Muscle of back (tissue), 13 donors: ENCODE measurements around the gene HMX3. TPM values are rescaled to one million over a fixed set of nuclear protein-coding genes. Genes with fewer than 3 reads are reported as not detected.

Source experiments
- DNase-seq, 3 donors: peaks; one replicate each; pipeline versions ENCODE4 v3.0.0 to v3.0.0-alpha.2; 2013
- long read RNA-seq, 9 donors: transcript quantifications; one replicate each; lab custom pipeline, GENCODE V29; 2026
- polyA plus RNA-seq, 10 donors: library from polyadenylated mRNA; unstranded; fragments of 120-200 nt; gene quantifications; one replicate each; pipeline ENCODE4 v1.2.1, GENCODE V29; 2013; ENCODE audit not compliant: insufficient read length in 10 of 10

Gene HMX3
- not detected for polyA plus RNA-seq
- long read RNA-seq, donor 1 = 0 reads
- long read RNA-seq, donor 2 = 0 reads
- long read RNA-seq, donor 3 = 0 reads
- long read RNA-seq, donor 4 = 0 reads
- long read RNA-seq, donor 5 = 0 reads
- long read RNA-seq, donor 6 = 0 reads
- long read RNA-seq, donor 7 = 0 reads
- long read RNA-seq, donor 8 = 0 reads
- long read RNA-seq, donor 9 = 0 reads

DNA sequence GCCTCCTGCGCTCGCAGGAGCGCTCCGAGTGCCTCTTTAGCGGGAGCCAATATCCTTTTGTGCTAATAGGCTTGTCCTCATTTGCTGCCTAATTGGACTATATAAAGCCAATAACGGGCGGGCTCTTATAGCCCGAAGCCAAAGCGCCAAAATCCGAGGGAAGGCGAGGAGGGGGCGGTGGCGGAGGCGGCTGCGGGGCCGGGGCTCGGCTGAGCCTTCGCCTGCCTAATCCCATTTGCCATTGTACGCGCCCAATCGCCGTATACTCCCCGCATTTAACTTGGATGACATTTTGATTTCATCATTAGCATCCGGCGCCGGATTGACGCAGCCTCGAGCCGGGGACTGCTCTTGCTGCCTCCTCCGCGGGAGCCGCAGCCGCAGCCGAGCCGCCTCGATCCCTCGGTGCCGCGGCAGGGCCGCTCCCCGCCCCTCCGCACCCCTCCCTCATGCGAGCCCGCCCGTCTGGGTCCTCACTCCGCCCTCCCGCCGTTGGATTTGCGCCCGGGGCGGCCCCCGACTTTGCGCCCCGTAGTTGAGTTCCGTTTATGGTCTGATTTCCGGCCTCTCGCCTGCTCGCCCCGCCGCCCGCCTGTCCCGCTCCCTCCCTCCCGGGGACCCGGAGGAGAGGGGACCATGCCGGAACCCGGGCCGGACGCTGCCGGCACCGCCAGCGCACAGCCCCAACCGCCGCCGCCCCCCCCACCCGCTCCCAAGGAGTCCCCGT is at the start of gene HMX3:
HMX3 (plus strand) TSS at position 556 of the 727 bp plus-strand sequence; CDS start at position 637, 81 bp downstream.
- DNase-seq = peak in 1 of 3 donors; percentile 64

DNA sequence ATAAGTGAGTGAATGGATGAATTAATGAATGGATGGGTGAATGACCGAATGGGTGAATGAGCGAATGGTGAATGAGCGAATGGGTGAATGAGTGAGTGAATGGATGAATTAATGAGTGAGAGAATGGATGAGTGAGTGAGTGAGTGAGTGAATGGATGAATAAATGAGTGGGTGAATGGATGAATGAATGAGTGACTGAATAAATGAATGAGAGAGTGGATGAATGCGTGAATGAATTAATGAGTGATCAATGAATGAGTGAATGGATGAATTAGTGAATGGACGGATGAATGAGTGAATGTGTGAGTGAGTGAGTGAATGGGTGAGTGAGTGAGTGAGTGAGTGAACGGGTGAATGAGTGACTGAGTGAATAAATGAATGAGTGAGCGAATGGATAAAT is 49.5 kb upstream of the HMX3 start:
- no peak for DNase-seq

DNA sequence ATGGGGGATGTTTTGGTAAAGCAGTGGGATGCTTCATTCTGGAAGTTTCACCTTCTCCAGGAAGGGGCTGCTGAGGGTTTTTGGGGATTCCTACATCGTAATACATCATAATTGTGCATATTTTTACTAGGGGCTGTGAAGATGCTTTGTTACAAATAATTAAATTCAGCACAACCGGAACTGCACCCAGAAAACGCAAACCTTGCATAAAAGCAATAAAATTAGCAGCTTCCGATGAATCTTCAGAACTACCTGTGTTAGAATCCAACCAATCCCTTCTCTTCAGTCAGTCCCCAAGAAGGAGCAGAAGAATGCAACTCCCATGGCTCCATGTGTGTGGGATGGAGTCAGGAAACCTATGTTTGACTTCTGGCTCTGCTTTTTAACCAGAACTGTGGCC is 48.4 kb upstream of the HMX3 start:
- DNase-seq = no peak

DNA sequence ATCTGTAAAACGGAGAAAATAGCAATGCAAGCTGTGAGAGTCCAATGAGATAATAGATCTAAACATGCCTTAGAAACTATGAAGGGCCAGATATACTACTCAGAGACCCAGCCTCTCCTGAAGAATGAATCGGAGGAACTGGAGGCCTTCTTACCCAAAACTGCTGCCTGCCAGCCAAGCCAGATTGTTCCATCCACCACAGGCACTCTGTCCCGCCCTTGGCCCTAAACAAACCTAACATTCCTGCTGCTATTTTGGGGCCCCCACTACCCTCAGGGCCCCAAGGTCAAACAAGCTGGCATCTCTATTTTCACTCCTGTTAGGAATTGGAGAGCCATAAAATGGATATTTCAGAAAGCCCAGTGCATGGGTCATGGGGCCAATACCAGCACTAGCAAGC is 48.0 kb upstream of the HMX3 start:
- no peak for DNase-seq

DNA sequence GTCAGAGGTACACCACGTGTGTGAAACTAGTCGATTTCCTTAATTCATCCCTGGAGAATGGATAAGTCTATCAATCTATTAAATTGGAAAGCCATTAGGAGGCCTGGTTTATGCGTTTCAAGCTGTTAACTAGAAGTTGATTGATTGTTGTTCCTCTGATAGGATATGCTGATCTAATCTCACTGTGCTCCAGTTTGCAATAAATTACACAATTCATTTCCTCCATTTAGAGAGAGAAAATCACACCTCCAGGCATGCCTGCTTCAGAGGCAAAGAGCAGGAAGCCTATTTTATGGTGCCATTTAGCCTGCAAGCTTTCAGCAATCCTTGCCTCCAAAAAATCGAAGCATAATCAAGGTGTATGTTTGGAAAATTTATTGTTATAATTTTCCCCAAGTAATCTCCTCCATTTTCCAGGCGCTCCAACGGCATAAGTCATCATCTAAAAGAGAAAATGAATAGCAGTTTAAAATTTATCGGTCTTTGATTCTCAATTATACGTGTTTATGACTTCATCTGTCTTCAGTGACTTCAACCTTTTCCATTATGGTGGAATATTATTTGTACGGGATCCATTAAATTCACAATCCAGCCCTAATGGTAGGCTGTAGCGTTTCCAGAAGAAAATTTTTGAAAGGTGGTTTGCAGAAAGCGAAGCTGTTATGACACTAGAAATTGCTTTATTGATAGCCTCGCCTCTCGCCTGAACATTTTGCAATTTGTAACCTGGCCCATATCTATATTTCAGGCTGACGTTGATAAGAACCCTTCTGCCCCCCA is 42.9 kb upstream of the HMX3 start:
- DNase-seq = no peak

DNA sequence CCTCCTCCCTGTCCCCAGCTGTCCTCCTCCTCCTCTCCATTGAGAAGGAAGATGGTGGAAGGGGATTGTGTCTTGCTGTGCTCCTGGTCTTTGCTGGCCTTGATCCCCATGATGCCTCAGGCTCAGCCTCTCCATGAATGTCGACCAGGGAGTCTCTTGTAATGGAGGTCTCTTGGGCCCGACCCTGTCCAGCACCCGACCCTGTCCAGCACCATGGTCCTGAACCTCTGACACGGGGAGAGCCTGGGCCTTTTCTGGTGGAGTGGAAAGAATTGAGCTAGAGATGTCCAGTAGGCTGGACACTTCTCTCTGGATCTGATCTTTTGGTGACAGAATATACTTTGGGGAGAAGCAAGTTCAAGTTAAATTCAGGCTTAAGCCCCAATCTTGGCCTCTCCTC is 42.3 kb upstream of the HMX3 start:
- no peak for DNase-seq

DNA sequence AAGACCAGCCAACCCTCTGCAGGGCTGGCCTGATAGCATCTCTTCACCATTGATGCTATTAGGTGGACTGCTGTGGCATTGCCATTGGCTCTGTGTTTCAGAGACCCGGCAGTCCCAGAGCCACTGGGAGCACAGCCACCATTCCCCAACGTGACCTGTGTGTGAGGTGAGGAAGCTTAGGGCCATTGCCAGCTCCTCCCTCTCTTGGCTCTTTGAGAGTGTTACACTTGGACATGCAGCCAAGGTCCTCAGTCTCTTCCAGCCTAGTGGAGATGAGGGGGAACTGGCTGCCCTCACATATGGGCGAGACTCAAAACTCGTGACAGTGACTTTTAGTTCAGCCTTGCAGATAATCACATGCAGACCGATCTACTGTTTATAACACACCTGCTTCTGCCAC is 39.3 kb upstream of the HMX3 start:
- no peak for DNase-seq

DNA sequence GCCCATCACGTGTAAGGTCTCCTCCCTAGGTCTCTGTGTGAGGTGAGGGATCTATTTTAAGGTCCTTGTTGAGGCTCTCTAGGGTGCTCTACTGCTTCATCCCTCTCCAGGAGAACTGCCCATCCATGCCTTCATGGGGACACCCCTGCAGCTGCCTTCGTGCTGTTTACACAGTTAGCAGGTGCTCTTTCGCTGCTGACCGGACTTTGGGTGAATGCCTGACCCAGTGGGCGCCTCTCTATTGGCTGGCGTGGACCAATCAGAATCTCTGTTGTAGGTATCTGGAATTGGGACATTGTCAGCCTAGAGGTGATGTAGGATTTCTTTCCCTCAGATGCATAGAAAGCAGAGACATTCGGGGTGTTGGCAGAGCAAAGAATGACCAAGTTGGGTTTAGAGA is 38.7 kb upstream of the HMX3 start:
- no peak for DNase-seq

DNA sequence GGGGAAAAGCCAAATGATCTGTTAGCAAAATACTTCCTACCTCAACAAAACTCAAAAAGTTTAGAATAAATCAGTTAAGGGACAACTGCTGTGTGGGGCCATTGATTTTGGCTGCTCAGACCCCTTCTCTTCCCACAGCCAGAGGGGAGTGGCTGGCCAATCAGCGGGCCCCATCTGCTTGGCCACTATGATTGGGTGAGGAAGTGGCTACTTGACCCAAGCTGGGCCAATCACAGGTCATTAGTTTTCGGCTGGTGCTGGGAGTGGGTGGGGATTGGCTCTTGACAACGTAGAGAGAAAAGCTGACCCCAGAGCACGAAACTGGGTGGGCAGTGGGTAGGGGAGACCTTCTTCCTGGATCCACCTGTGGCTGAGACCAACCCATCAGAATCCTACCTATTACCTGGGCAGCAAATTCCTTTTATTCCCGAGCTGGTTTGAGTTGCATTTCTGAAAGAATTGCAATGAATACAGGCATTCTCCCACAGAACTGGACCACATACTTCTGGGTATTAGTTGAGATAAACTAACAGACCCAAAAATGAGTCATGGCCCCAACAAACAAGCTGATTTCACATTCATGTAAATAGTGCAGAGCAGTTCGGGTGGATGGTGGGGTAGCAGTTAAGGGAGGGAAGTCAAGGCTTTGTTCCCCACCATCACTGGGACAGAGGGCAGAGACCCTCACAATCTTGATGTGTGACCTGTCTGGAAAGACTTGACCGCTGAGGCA is 35.6 kb upstream of the HMX3 start:
- DNase-seq = no peak

DNA sequence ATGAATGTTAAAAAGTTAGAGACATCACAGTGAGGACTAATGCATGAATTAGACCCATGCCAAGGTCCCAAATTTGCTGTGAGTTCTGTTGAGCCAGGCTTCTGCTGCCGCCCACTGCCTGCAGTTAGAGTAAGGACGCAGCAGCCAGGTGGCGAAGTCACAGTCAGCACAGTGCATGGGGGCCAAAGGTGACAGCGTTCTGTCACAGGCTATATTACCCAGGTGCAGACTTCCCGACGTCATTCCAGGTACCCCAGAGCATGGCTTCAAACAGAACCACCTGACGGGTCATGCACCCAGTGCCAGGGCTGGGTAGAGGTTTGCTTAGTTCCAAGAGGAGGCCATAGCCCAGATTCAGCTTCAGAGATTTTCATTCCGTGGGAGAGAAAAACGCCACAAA is 33.9 kb upstream of the HMX3 start:
- no peak for DNase-seq

DNA sequence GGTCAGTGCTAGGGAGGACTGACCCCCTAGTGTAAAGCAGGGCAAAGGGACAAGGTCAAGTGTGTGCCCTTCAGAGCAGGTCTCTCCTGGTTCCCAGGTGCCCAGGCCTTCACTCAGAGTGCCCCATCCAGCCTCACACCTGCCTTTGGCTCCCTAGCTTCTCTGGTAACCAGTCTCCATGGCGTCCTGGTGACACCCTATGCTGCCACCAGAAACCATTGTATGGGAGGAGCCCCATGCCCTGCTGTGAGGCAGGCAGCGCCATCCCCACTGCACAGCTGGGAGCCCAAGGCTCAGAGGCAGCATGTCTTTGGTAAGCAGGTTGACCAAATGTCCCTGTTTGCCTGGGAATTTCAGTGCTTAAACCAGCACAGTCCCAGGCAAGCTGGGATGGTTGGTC is 33.1 kb upstream of the HMX3 start:
- DNase-seq = no peak

DNA sequence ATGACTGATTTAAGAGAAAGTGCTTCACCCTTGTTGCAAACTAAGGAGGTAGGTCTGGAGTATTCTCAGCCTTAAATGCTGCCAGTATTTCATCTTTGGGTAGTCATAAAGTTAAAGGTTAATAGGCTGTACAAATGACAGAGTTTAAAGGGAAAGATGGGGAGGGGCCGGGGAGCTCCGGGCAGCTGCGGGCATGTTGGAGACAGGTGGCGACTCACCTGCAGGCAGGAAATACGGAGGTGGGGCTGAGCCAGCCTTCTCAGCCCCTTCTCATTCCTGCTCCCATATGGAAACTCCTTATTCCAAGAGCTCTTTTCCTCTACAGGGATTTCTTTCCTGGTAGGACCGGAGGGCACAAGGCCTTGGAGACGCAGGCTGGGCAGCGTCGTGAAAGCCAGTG is 31.8 kb upstream of the HMX3 start:
- no peak for DNase-seq

DNA sequence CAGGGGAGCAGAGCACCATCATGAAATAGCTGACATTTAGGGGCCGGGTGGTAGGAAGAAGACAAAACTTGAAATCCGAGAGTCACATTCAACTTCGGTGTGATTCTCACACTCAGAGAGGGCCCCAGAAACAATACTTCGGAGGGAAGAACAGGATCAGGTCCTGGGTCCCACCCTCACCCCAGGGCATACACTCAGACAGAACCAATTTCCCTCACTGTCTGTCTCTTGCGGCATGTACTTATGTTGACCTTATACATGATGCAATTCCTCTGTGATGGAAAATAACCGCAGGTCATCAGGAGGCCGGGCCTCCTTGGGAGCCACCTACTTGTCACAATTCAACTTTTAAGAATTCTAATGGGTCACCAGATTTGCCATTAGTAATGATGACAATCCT is 26.3 kb upstream of the HMX3 start:
- no peak for DNase-seq

DNA sequence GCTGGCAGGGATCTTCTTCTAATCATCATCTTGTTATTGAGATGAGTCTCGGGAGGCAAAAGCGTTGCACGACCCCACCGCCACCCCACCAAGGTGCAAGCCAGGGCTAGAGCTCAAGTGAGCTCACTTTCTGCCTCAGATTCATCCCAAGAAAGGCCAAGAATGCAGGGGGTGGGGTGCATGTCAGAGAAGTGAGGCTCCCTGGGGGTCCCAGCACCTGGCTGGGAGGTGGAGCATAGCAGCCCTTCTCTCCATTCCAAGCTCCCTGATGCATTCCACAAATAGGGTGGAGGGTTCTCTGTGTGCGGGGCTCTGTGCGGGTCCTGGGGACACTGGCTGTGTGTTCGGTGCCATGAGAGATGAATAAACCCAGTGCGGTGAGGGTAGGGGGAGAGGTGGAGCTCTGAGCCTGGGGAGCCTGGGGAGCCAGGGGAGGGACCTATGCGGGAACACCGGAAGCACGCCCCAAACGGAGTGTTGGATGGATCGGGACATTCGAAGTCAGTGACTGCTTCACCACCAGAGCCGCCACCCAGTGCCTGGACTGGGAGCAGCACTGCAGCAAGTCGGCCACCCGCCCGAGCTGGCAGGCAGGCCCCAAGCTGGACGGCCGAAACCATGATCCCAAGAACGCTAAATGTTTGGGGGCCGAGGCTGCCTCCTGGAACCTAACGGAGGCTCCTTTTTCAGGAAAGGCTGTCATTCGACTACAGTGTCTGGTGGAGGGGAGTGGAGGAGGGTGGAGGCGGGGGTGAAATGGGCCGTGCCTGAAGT is 17.9 kb upstream of the HMX3 start:
- peak in 1 of 3 donors; percentile 14 for DNase-seq

DNA sequence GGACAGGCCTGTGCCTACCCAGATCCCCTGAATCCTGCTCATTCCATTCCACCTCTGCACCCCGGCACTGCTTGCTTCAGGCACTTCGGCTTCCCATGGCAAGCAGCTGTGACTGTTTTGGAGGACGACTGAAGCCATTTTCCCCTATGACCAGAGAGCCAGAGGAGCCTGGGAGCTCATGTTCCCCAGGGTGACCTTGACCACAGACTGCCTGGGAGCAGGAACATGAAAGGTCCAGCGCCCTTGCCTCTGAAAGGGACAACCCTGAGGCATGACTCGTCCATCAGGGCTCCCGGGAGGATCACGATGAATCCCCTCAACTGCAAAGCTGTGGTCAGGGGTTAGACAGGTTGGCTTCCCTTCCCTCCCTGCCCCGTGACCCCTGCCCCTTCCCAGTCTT is 16.7 kb upstream of the HMX3 start:
- no peak for DNase-seq

DNA sequence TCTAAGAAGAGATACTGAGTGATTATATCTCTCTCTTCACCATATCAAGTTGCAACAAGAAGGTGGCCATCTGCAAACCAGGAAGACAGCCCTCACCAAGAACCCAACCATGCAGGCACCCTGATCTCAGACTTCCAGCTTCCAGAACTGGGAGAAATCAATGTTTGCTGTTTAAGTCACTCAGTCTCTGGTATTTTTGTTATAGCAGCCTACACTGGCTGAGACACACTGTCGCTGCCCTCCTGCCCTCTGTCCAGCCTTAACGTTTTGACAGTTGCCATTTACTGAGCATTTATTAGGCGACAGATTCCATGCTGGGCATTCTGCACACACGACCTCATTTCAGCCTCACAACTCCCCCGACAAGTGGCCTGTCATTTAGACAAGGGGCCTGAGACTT is 9.5 kb upstream of the HMX3 start:
- no peak for DNase-seq

DNA sequence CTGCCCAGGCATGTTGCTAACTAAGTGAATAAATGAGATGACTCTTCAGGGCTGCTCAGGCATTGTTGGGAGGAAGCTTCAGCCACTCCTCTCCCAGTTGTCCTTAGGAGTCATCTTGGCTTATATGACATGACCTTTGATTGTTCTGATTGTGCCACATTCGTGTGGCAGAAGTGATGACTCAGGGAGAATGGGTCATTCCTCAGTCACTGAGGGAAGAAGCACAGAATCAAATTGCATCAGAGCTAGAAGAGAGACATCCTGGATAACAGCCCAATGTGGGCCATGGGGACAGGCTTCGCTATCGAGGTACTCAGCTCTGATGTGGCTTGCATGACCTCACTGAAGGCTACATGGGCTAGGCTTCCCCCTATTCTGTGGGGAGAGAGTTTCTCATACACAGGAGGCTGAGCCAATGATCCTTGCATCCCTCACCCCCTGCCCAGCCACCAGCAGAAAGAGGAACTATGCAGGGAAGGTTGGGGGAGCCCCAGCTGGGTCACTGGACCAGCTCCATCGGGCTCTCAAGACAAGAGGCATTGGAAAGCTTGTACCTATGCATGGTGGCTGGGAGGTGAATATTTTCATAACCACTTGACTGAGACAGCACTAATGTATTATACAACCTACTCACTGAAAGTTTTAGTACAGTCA is 6.0 kb upstream of the HMX3 start:
- DNase-seq = no peak

DNA sequence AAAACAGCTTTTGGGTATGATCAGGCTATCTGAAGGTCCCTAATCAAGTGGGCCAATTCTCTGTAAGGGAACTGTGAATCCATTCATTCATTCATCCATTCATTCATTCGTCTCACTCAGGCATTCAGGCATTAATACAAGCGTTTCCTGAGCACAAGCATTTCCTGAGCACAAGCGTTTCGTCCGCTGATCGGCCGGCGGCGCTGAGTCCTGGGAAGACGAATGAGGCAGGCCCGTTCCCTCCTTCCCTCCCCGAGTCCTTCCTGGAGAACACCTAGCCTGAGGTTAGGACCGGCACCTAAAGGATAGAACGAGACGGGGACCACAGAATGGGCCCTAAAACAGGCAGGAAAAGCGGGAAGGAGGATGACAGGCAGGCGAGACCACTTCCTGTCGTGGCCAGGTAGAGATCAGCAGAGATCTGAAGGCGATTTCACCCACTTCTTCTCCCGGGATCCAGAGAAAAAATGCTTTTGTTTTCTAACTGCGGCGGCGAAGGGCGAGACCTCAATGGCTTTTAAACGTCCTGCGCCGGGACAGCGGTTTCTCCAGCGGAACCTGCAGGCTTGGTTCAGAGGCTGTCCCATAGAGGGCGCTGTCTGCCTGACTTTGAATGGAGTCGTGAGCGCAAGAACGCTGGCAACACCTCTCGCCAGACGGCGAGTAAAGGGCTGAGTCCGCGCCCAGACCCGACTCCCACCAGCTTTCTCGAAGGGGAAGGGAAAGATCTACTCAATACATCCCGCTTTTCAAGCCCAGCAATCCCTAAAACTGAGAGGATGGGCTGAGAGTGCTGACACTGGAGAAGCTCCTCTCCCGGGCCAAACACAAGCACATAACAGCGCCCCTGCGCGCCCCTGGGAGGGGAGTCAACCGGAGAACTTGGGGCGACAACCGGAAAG is 2.9 kb upstream of the HMX3 start:
- peak; percentile 78 to 94 (median 89) for DNase-seq

DNA sequence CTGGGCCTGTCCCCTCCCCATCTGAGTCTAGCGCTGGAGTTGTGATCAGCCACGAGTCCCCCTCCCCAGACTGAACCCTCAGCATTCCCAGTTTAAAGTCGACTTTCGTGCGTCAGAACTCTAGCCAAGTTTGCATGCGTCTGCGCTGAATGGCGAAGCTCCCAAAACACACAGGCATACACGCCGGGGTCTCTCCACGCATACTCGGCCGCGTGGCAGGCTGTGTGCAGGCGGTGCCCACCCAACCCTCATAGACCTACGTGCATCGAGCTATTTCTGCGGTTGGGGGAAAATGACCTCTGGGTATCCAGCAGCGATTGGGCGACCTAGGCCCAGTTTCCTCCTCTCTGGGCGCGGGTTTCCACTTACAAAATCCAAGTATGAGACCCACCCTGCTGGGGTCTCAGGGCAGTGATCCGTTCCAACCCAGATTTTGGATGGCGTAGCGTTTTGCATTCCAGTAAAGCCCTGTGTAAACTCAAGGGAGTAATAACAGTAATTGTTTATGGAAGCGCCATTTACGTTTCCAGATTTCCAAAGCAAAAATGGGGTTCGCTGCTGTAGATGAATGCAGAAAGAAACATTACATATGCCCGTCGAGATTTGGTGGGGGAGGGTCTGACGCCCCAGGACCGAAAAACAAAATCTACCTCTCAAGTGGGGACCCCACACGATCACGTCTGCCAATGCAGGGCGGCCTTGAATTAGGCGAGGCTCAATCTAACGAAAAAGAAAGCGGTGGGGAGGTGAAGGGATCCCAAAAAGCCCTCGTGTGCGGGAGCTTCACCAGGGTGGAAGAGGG is 2.0 kb upstream of the HMX3 start:
- peak in 1 of 3 donors; percentile 52 for DNase-seq
